Activated CD4-positive, alpha-beta T cell treated with anti-CD3 and anti-CD28 coated beads, Interleukin-2, amount 10 ng/mL, durations not matched to agents 7 days and 5 days (primary cell): ENCODE data around the gene GGA2. TPM values are rescaled to one million over a fixed set of nuclear protein-coding genes. Genes with fewer than 3 reads are reported as not detected.
"Not testable (repeated sequence)": the region's sequence is repeated elsewhere in the genome, so short reads cannot be mapped to it uniquely, and the experiment has no call there.

Experiments used
- CTCF ChIA-PET: fragments of 350-600 bp; sonication (Branson Sonifier 250); formaldehyde crosslinking; loops from one replicate; lab custom pipeline; 2021; ENCODE audit warnings: antibody characterized with exemption; lab: Charles Lee
- POLR2A ChIA-PET: fragments of 350-600 bp; sonication (Branson Sonifier 250); formaldehyde crosslinking; loops from one replicate; lab custom pipeline; 2021; ENCODE audit warnings: antibody characterized with exemption; lab: Charles Lee
- DNase-seq: peaks from one replicate; pipeline ENCODE4 v3.0.0-alpha.2; 2020
- H3K27ac Mint-ChIP-seq: one replicate; pipeline ENCODE4 v1.8.0; 2021; ENCODE audit warnings: mild to moderate bottlenecking, moderate library complexity, mixed read lengths
- H3K27me3 Mint-ChIP-seq: one replicate; pipeline ENCODE4 v1.8.0; 2021; ENCODE audit warnings: mixed read lengths
- H3K36me3 Mint-ChIP-seq: one replicate; pipeline ENCODE4 v1.8.0; 2021; ENCODE audit warnings: low read depth, mixed read lengths
- H3K4me1 Mint-ChIP-seq: one replicate; pipeline ENCODE4 v1.8.0; 2021; ENCODE audit warnings: mixed read lengths
- H3K4me3 Mint-ChIP-seq: one replicate; pipeline ENCODE4 v1.8.0; 2021; ENCODE audit warnings: mild to moderate bottlenecking, moderate library complexity, mixed read lengths
- H3K9me3 Mint-ChIP-seq: one replicate; pipeline ENCODE4 v1.8.0; 2021; ENCODE audit warnings: mixed read lengths
- total RNA-seq, 2 experiments: library from RNA; stranded (reverse); gene quantifications; one replicate each; pipeline ENCODE4 v1.2.3, GENCODE V29; 2021

GGA2 gene
- total RNA-seq, 2 experiments from 2014 or later: 121 to 131 TPM

GRCh38 chr16:23482778-23483177 lies 27.5 kb downstream of the GGA2 start:
- Mint-ChIP-seq H3K4me1 (no peaks in the 10 kb centered on the region), H3K4me3 (no peak overlapping the region), H3K27me3 (no peaks in the 10 kb centered on the region), H3K36me3 (peaks cover 60% of the 10 kb centered on the region), H3K27ac (peak overlapping the region; percentile 74), H3K9me3 (no peaks in the 10 kb centered on the region)
- CTCF ChIA-PET: interaction anchor here (1.0 kb wide), 3 partner anchors 8 to 33 kb away, joined by 3 read pairs; no protein-coding TSS in a partner anchor
- no peak for DNase-seq
- POLR2A ChIA-PET: no interaction called here

GRCh38 chr16:23480257-23480656 lies 30.0 kb downstream of the GGA2 start:
- Mint-ChIP-seq H3K4me1 (no peaks in the 10 kb centered on the region), H3K4me3 (no peak overlapping the region), H3K27ac (no peak overlapping the region), H3K36me3 (peaks cover 55% of the 10 kb centered on the region), H3K27me3 (no peaks in the 10 kb centered on the region), H3K9me3 (no peaks in the 10 kb centered on the region)
- POLR2A ChIA-PET: interaction anchor here (0.7 kb wide), 1 partner anchor 14 kb away, joined by 3 read pairs; no protein-coding TSS in a partner anchor
- DNase-seq: no peak
- CTCF ChIA-PET: interaction anchor here (1.0 to 1.5 kb wide), 3 partner anchors 9 to 14 kb away, joined by 3 to 4 read pairs (median 3); no protein-coding TSS in a partner anchor

GRCh38 chr16:23479138-23479537 lies 31.2 kb downstream of the GGA2 start:
- ChIA-PET POLR2A (no interaction called here), CTCF (interaction anchor here (0.9 to 1.3 kb wide), 4 partner anchors 10 to 78 kb away, joined by 3 to 4 read pairs (median 3); partner anchors contain the start of genes EARS2 and UBFD1)
- H3K36me3 Mint-ChIP-seq: peaks cover 52% of the 10 kb centered on the region
- DNase-seq: no peak
- no peaks in the 10 kb centered on the region for H3K4me1 Mint-ChIP-seq
- H3K9me3 Mint-ChIP-seq: no peaks in the 10 kb centered on the region
- no peak overlapping the region for H3K27ac Mint-ChIP-seq
- H3K27me3 Mint-ChIP-seq: no peaks in the 10 kb centered on the region
- no peak overlapping the region for H3K4me3 Mint-ChIP-seq

- Mint-ChIP-seq H3K4me3 (no peak overlapping the region), H3K36me3 (peaks cover 56% of the 10 kb centered on the region), H3K4me1 (no peaks in the 10 kb centered on the region), H3K27me3 (no peaks in the 10 kb centered on the region), H3K9me3 (no peaks in the 10 kb centered on the region), H3K27ac (peak overlapping the region; percentile 9)
- DNase-seq: no peak
- POLR2A ChIA-PET: no interaction called here
- CTCF ChIA-PET: interaction anchor here (0.9 to 1.3 kb wide), 3 partner anchors 21 to 79 kb away, joined by 3 to 6 read pairs (median 3); partner anchors contain the start of genes EARS2 and UBFD1
Measured at GRCh38 chr16:23478566-23478965, 31.7 kb downstream of the GGA2 start.

- Mint-ChIP-seq H3K9me3 (no peaks in the 10 kb centered on the region), H3K4me3 (no peak overlapping the region), H3K27me3 (no peaks in the 10 kb centered on the region), H3K4me1 (no peaks in the 10 kb centered on the region), H3K36me3 (peaks cover 45% of the 10 kb centered on the region), H3K27ac (no peak overlapping the region)
- DNase-seq: no peak
- ChIA-PET POLR2A (no interaction called here), CTCF (no interaction called here)
Measured at GRCh38 chr16:23476289-23476688, 34.0 kb downstream of the GGA2 start.

GRCh38 chr16:23469814-23470213 lies 40.5 kb downstream of the GGA2 start:
- H3K27ac Mint-ChIP-seq: no peak overlapping the region
- no peak overlapping the region for H3K4me3 Mint-ChIP-seq
- no peaks in the 10 kb centered on the region for H3K27me3 Mint-ChIP-seq
- no peaks in the 10 kb centered on the region for H3K4me1 Mint-ChIP-seq
- H3K9me3 Mint-ChIP-seq: no peaks in the 10 kb centered on the region
- POLR2A ChIA-PET: no interaction called here
- no peak for DNase-seq
- CTCF ChIA-PET: no interaction called here
- H3K36me3 Mint-ChIP-seq: peaks cover 33% of the 10 kb centered on the region

- peaks cover 25% of the 10 kb centered on the region for H3K36me3 Mint-ChIP-seq
- no peaks in the 10 kb centered on the region for H3K9me3 Mint-ChIP-seq
- ChIA-PET CTCF (interaction anchor here (1.7 kb wide), 1 partner anchor 18 kb away, joined by 4 read pairs; no protein-coding TSS in a partner anchor), POLR2A (interaction anchor here (0.7 kb wide), 2 partner anchors 14 to 148 kb away, joined by 3 read pairs; no protein-coding TSS in a partner anchor)
- no peak for DNase-seq
- no peaks in the 10 kb centered on the region for H3K27me3 Mint-ChIP-seq
- H3K4me1 Mint-ChIP-seq: no peaks in the 10 kb centered on the region
- no peak overlapping the region for H3K27ac Mint-ChIP-seq
- no peak overlapping the region for H3K4me3 Mint-ChIP-seq
Measured at GRCh38 chr16:23466162-23466885, 44.0 kb downstream of the GGA2 start.

- no peaks in the 10 kb centered on the region for H3K9me3 Mint-ChIP-seq
- H3K27me3 Mint-ChIP-seq: no peaks in the 10 kb centered on the region
- peaks cover 23% of the 10 kb centered on the region for H3K36me3 Mint-ChIP-seq
- no peak for DNase-seq
- CTCF ChIA-PET: interaction anchor here (1.0 to 1.7 kb wide), 3 partner anchors 13 to 29 kb away, joined by 3 to 4 read pairs (median 4); no protein-coding TSS in a partner anchor
- POLR2A ChIA-PET: no interaction called here
- no peak overlapping the region for H3K27ac Mint-ChIP-seq
- no peak overlapping the region for H3K4me3 Mint-ChIP-seq
- no peaks in the 10 kb centered on the region for H3K4me1 Mint-ChIP-seq
Measured at GRCh38 chr16:23465179-23465578, 45.1 kb downstream of the GGA2 start.

- no peaks in the 10 kb centered on the region for H3K4me1 Mint-ChIP-seq
- H3K4me3 Mint-ChIP-seq: no peak overlapping the region
- ChIA-PET CTCF (interaction anchor here (1.1 kb wide), 1 partner anchor 28 kb away, joined by 3 read pairs; no protein-coding TSS in a partner anchor), POLR2A (no interaction called here)
- no peak for DNase-seq
- peaks cover 15% of the 10 kb centered on the region for H3K36me3 Mint-ChIP-seq
- H3K27me3 Mint-ChIP-seq: no peaks in the 10 kb centered on the region
- H3K27ac Mint-ChIP-seq: no peak overlapping the region
- no peaks in the 10 kb centered on the region for H3K9me3 Mint-ChIP-seq
Measured at GRCh38 chr16:23464196-23464595, 46.1 kb downstream of the GGA2 start.

GRCh38 chr16:23462994-23463393 lies 47.3 kb downstream of the GGA2 start:
- H3K36me3 Mint-ChIP-seq, H3K4me1 Mint-ChIP-seq, H3K9me3 Mint-ChIP-seq, CTCF ChIA-PET, H3K4me3 Mint-ChIP-seq, POLR2A ChIA-PET, DNase-seq, H3K27me3 Mint-ChIP-seq, H3K27ac Mint-ChIP-seq: not testable (repeated sequence)

GRCh38 chr16:23453338-23454052 lies 56.8 kb downstream of the GGA2 start:
- DNase-seq: no peak
- peaks cover 21% of the 10 kb centered on the region for H3K4me1 Mint-ChIP-seq
- peak overlapping the region; percentile 93 for H3K27ac Mint-ChIP-seq
- peaks cover 1% of the 10 kb centered on the region for H3K36me3 Mint-ChIP-seq
- H3K4me3 Mint-ChIP-seq: peak overlapping the region; percentile 97
- H3K27me3 Mint-ChIP-seq: no peaks in the 10 kb centered on the region
- ChIA-PET POLR2A (interaction anchor here (0.6 kb wide), 1 partner anchor 102 kb away, joined by 3 read pairs; no protein-coding TSS in a partner anchor), CTCF (interaction anchor here (1.0 to 1.2 kb wide), 3 partner anchors 16 to 19 kb away, joined by 3 read pairs; no protein-coding TSS in a partner anchor)
- no peaks in the 10 kb centered on the region for H3K9me3 Mint-ChIP-seq

GRCh38 chr16:23452572-23453337 lies 57.5 kb downstream of the GGA2 start, which contains the start of gene COG7:
TSS of gene COG7 (minus strand) at chr16:23453189. CDS start at chr16:23452994, 195 bp downstream.
- no peaks in the 10 kb centered on the region for H3K9me3 Mint-ChIP-seq
- peaks cover 21% of the 10 kb centered on the region for H3K4me1 Mint-ChIP-seq
- DNase-seq: peak; percentile 86
- ChIA-PET POLR2A (interaction anchor here (0.6 kb wide), 1 partner anchor 103 kb away, joined by 3 read pairs; no protein-coding TSS in a partner anchor), CTCF (interaction anchor here (1.0 to 1.3 kb wide), 3 partner anchors 15 to 18 kb away, joined by 3 to 9 read pairs (median 3); no protein-coding TSS in a partner anchor)
- peak within 1 kb of the TSS; percentile 97 for H3K4me3 Mint-ChIP-seq
- peaks cover 1% of the 10 kb centered on the region for H3K36me3 Mint-ChIP-seq
- H3K27ac Mint-ChIP-seq: peak within 1 kb of the TSS; percentile 93
- no peaks in the 10 kb centered on the region for H3K27me3 Mint-ChIP-seq
